ENCODE measurements around the gene VPS33B. TPM values are rescaled to one million over a fixed set of nuclear protein-coding genes. Genes with fewer than 3 reads are reported as not detected.

VPS33B gene
- total and polyA plus RNA-seq, 4 experiments from 2014 or later: 4.7 to 27.8 (median 19.1) TPM

- POLR2A ChIA-PET (ENCODE audit: partially characterized antibody): no interaction called here
- intact Hi-C loops (cut with micrococcal nuclease): no loop called here
These were observed 63.3 kb downstream of the VPS33B start for GRCh38 chr15:90959028-90959595.

GRCh38 chr15:90957791-90958190, 64.6 kb downstream of the VPS33B start:
- Histone ChIP-seq H3K4me1 (ENCODE audit: insufficient read depth, low read length) (peaks cover 15% of the 10 kb centered on the region), H3K36me3 (ENCODE audit: insufficient read depth, low read length) (peaks cover 14% of the 10 kb centered on the region), H3K4me3 (ENCODE audit: low read length in 2 of 2) (no peak overlapping the region), H3K27ac (ENCODE audit: low read depth, low read length) (no peak overlapping the region), H3K9me3 (ENCODE audit: control insufficient read depth in 1 of 2, low read length in 2 of 2) (no peaks in the 10 kb centered on the region), H3K27me3 (ENCODE audit: insufficient read depth, low read length) (no peaks in the 10 kb centered on the region)
- H3K4me1 Mint-ChIP-seq: peaks cover 6 to 26% (median 18%) of the 10 kb centered on the region in 4 donors
- intact Hi-C loops (cut with micrococcal nuclease): loop anchor here (2.0 kb wide), 1 partner anchor 75 kb away; no protein-coding TSS in a partner anchor
- ChIA-PET CTCF (ENCODE audit: partially characterized antibody) (interaction anchor here (0.7 to 11.2 kb wide), 16 partner anchors 10 to 638 kb away, joined by 3 to 155 read pairs (median 8); partner anchors contain the start of genes HDDC3, MAN2A2, UNC45A and VPS33B), POLR2A (ENCODE audit: partially characterized antibody) (interaction anchor here (0.8 to 7.8 kb wide), 3 partner anchors 8 to 64 kb away, joined by 3 to 130 read pairs (median 5); partner anchors contain the start of genes HDDC3, UNC45A and VPS33B)
- peaks cover 24 to 39% of the 10 kb centered on the region in 2 donors for H3K36me3 Mint-ChIP-seq
- H3K27me3 Mint-ChIP-seq: no peaks in the 10 kb centered on the region
- no peak for DNase-seq
- H3K9me3 Mint-ChIP-seq: peaks cover 0 to 2% (median 0%) of the 10 kb centered on the region in 8 donors
- H3K4me3 Mint-ChIP-seq: peak overlapping the region in 6 of 8 donors; percentile 40 to 72 (median 65)
- H3K27ac Mint-ChIP-seq: peak overlapping the region in 2 of 7 donors; percentile 70 to 92

More at GRCh38 chr15:90959028-90959595, 63.3 kb downstream of the VPS33B start:
- Mint-ChIP-seq H3K4me1 (peaks cover 4 to 18% (median 15%) of the 10 kb centered on the region in 4 donors), H3K36me3 (peaks cover 24 to 30% of the 10 kb centered on the region in 2 donors), H3K9me3 (peaks cover 0 to 2% (median 0%) of the 10 kb centered on the region in 8 donors), H3K27ac (peak overlapping the region in 2 of 7 donors; percentile 62 to 65), H3K27me3 (no peaks in the 10 kb centered on the region), H3K4me3 (no peak overlapping the region)
- no peak for DNase-seq
- H3K36me3 ChIP-seq (ENCODE audit: insufficient read depth, low read length): peaks cover 5% of the 10 kb centered on the region
- no peak overlapping the region for H3K4me3 ChIP-seq (ENCODE audit: low read length in 2 of 2)
- no peaks in the 10 kb centered on the region for H3K9me3 ChIP-seq (ENCODE audit: control insufficient read depth in 1 of 2, low read length in 2 of 2)
- H3K27ac ChIP-seq (ENCODE audit: low read depth, low read length): no peak overlapping the region
- peaks cover 15% of the 10 kb centered on the region for H3K4me1 ChIP-seq (ENCODE audit: insufficient read depth, low read length)
- CTCF ChIA-PET (ENCODE audit: partially characterized antibody): interaction anchor here (0.9 to 11.2 kb wide), 8 partner anchors 9 to 639 kb away, joined by 3 to 155 read pairs (median 4); partner anchors contain the start of genes HDDC3 and UNC45A
- H3K27me3 ChIP-seq (ENCODE audit: insufficient read depth, low read length): no peaks in the 10 kb centered on the region

- peaks cover 22 to 42% of the 10 kb centered on the region in 2 donors for H3K36me3 Mint-ChIP-seq
- H3K27ac ChIP-seq (ENCODE audit: low read depth, low read length): no peak overlapping the region
- intact Hi-C loops (cut with micrococcal nuclease): loop anchor here (2.0 kb wide), 1 partner anchor 76 kb away; no protein-coding TSS in a partner anchor
- H3K36me3 ChIP-seq (ENCODE audit: insufficient read depth, low read length): peaks cover 16% of the 10 kb centered on the region
- H3K27ac Mint-ChIP-seq: peak overlapping the region in 3 of 7 donors; percentile 53 to 92 (median 70)
- H3K4me3 Mint-ChIP-seq: peak overlapping the region in 6 of 8 donors; percentile 40 to 72 (median 65)
- H3K27me3 ChIP-seq (ENCODE audit: insufficient read depth, low read length): no peaks in the 10 kb centered on the region
- H3K4me3 ChIP-seq (ENCODE audit: low read length in 2 of 2): no peak overlapping the region
- no peaks in the 10 kb centered on the region for H3K9me3 ChIP-seq (ENCODE audit: control insufficient read depth in 1 of 2, low read length in 2 of 2)
- no peaks in the 10 kb centered on the region for H3K27me3 Mint-ChIP-seq
- peak in 1 of 5 donors; percentile 48 for DNase-seq
- CTCF ChIA-PET (ENCODE audit: partially characterized antibody): interaction anchor here (0.6 to 11.2 kb wide), 21 partner anchors 9 to 314 kb away, joined by 3 to 155 read pairs (median 7); partner anchors contain the start of genes HDDC3, MAN2A2, UNC45A and VPS33B
- H3K4me1 Mint-ChIP-seq: peaks cover 6 to 26% (median 18%) of the 10 kb centered on the region in 4 donors
- POLR2A ChIA-PET (ENCODE audit: partially characterized antibody): interaction anchor here (0.6 to 7.8 kb wide), 5 partner anchors 24 to 76 kb away, joined by 3 to 130 read pairs (median 5); partner anchors contain the start of genes HDDC3, UNC45A and VPS33B
- peaks cover 0 to 2% (median 0%) of the 10 kb centered on the region in 8 donors for H3K9me3 Mint-ChIP-seq
- peaks cover 15% of the 10 kb centered on the region for H3K4me1 ChIP-seq (ENCODE audit: insufficient read depth, low read length)
These were observed 65.2 kb downstream of the VPS33B start for GRCh38 chr15:90957031-90957790.

GRCh38 chr15:90956274-90957030, 65.9 kb downstream of the VPS33B start:
- CTCF ChIA-PET (ENCODE audit: partially characterized antibody): interaction anchor here (0.6 to 11.2 kb wide), 25 partner anchors 8 to 315 kb away, joined by 3 to 155 read pairs (median 5); partner anchors contain the start of genes HDDC3, MAN2A2, UNC45A and VPS33B
- no peaks in the 10 kb centered on the region for H3K27me3 Mint-ChIP-seq
- peak overlapping the region; percentile 58 to 89 (median 63) for H3K4me3 Mint-ChIP-seq
- DNase-seq: peak; percentile 27 to 51 (median 42)
- Histone ChIP-seq H3K4me1 (ENCODE audit: insufficient read depth, low read length) (peaks cover 15% of the 10 kb centered on the region), H3K27ac (ENCODE audit: low read depth, low read length) (peak overlapping the region; percentile 1), H3K9me3 (ENCODE audit: control insufficient read depth in 1 of 2, low read length in 2 of 2) (no peaks in the 10 kb centered on the region), H3K36me3 (ENCODE audit: insufficient read depth, low read length) (peaks cover 21% of the 10 kb centered on the region), H3K4me3 (ENCODE audit: low read length in 2 of 2) (no peak overlapping the region), H3K27me3 (ENCODE audit: insufficient read depth, low read length) (no peaks in the 10 kb centered on the region)
- intact Hi-C loops (cut with micrococcal nuclease): loop anchor here (1.0 to 2.0 kb wide), 3 partner anchors 76 to 315 kb away; no protein-coding TSS in a partner anchor
- H3K9me3 Mint-ChIP-seq: peaks cover 0 to 4% (median 0%) of the 10 kb centered on the region in 8 donors
- H3K27ac Mint-ChIP-seq: peak overlapping the region in 5 of 7 donors; percentile 37 to 86 (median 75)
- POLR2A ChIA-PET (ENCODE audit: partially characterized antibody): interaction anchor here (0.6 to 7.8 kb wide), 5 partner anchors 23 to 77 kb away, joined by 3 to 130 read pairs (median 5); partner anchors contain the start of genes HDDC3, UNC45A and VPS33B
- H3K4me1 Mint-ChIP-seq: peaks cover 6 to 26% (median 18%) of the 10 kb centered on the region in 4 donors
- H3K36me3 Mint-ChIP-seq: peaks cover 20 to 42% of the 10 kb centered on the region in 2 donors

GRCh38 chr15:90955624-90956273, 66.6 kb downstream of the VPS33B start:
- Histone ChIP-seq H3K9me3 (ENCODE audit: control insufficient read depth in 1 of 2, low read length in 2 of 2) (no peaks in the 10 kb centered on the region), H3K27ac (ENCODE audit: low read depth, low read length) (peak overlapping the region; percentile 1), H3K27me3 (ENCODE audit: insufficient read depth, low read length) (no peaks in the 10 kb centered on the region), H3K4me3 (ENCODE audit: low read length in 2 of 2) (peak overlapping the region; percentile 90 to 98), H3K36me3 (ENCODE audit: insufficient read depth, low read length) (peaks cover 18% of the 10 kb centered on the region), H3K4me1 (ENCODE audit: insufficient read depth, low read length) (peaks cover 15% of the 10 kb centered on the region)
- ChIA-PET POLR2A (ENCODE audit: partially characterized antibody) (interaction anchor here (0.8 to 7.8 kb wide), 4 partner anchors 13 to 77 kb away, joined by 3 to 130 read pairs (median 8); partner anchors contain the start of genes HDDC3 and UNC45A), CTCF (ENCODE audit: partially characterized antibody) (interaction anchor here (1.0 to 11.2 kb wide), 21 partner anchors 8 to 316 kb away, joined by 3 to 155 read pairs (median 7); partner anchors contain the start of genes HDDC3, MAN2A2, UNC45A and VPS33B)
- peaks cover 6 to 26% (median 18%) of the 10 kb centered on the region in 4 donors for H3K4me1 Mint-ChIP-seq
- H3K27ac Mint-ChIP-seq: peak overlapping the region in 5 of 7 donors; percentile 42 to 95 (median 82)
- H3K27me3 Mint-ChIP-seq: no peaks in the 10 kb centered on the region
- H3K9me3 Mint-ChIP-seq: peaks cover 0 to 4% (median 0%) of the 10 kb centered on the region in 8 donors
- intact Hi-C loops (cut with micrococcal nuclease): loop anchor here (1.0 to 2.0 kb wide), 6 partner anchors 20 to 316 kb away; partner anchors contain the start of genes UNC45A and VPS33B
- no peak for DNase-seq
- H3K36me3 Mint-ChIP-seq: peaks cover 13 to 40% of the 10 kb centered on the region in 2 donors
- H3K4me3 Mint-ChIP-seq: peak overlapping the region; percentile 79 to 92 (median 88)

All from CD4-positive, alpha-beta memory T cell (primary cell).